Fibroblast of lung (primary cell): ENCODE results near the gene LHX5. TPM values are rescaled to one million over a fixed set of nuclear protein-coding genes. Genes with fewer than 3 reads are reported as not detected.

ENCODE experiments used
- DNase-seq, 2 donors: peaks; one replicate each; pipeline versions ENCODE4 v3.0.0 to v3.0.0-alpha.2; 2010; ENCODE audit warnings: low read depth in 2 of 2
- H2AFZ ChIP-seq: 2 replicates; pipeline ENCODE4 v1.5.1; 2012; ENCODE audit warnings: low read length, control low read depth, inconsistent platforms
- H3K27ac ChIP-seq: 2 replicates; pipeline ENCODE4 v1.5.1; 2011; ENCODE audit warnings: low read length, control low read depth; ENCODE audit not compliant: insufficient read depth
- H3K27me3 ChIP-seq: 2 replicates; pipeline ENCODE4 v1.5.1; 2011; ENCODE audit warnings: mild to moderate bottlenecking, low read length; ENCODE audit not compliant: control insufficient read depth, insufficient read depth
- H3K36me3 ChIP-seq: 2 replicates; pipeline ENCODE4 v1.5.1; 2011; ENCODE audit warnings: low read length; ENCODE audit not compliant: control insufficient read depth, insufficient read depth
- H3K4me1 ChIP-seq: 2 replicates; pipeline ENCODE4 v1.5.1; 2011; ENCODE audit warnings: low read length; ENCODE audit not compliant: control insufficient read depth, insufficient read depth; ENCODE audit errors: extremely low read depth
- H3K4me2 ChIP-seq: 2 replicates; pipeline ENCODE4 v1.5.1; 2011; ENCODE audit warnings: low read length, control low read depth; ENCODE audit not compliant: insufficient read depth; ENCODE audit errors: extremely low read depth
- H3K4me3 ChIP-seq, 4 experiments: fragments of 200-600 bp in 1 of 4; sonication (generic) in 1 of 4; replicated peaks in 1 of 4; 2 replicates each; pipeline ENCODE4 v1.5.1; 2011 to 2016; ENCODE audit warnings: low read length in 4 of 4, low read depth in 3 of 4, mild to moderate bottlenecking in 3 of 4, control low read depth in 2 of 4, inconsistent platforms in 1 of 4, mixed read lengths in 1 of 4; ENCODE audit not compliant: insufficient read depth in 1 of 4; ENCODE audit errors: control extremely low read depth in 1 of 4
- H3K79me2 ChIP-seq: 2 replicates; pipeline ENCODE4 v1.5.1; 2012; ENCODE audit warnings: mild to moderate bottlenecking, low read length, inconsistent platforms; ENCODE audit not compliant: control insufficient read depth, insufficient read depth
- H3K9ac ChIP-seq: 2 replicates; pipeline ENCODE4 v1.5.1; 2011; ENCODE audit warnings: mild to moderate bottlenecking, low read length, control low read depth; ENCODE audit not compliant: insufficient read depth
- H3K9me3 ChIP-seq: 2 replicates; pipeline ENCODE4 v1.5.1; 2012; ENCODE audit warnings: low read depth, low read length; ENCODE audit not compliant: control insufficient read depth, insufficient read depth
- H4K20me1 ChIP-seq: 2 replicates; pipeline ENCODE4 v1.5.1; 2011; ENCODE audit warnings: low read length; ENCODE audit not compliant: control insufficient read depth, insufficient read depth; ENCODE audit errors: extremely low read depth
- CTCF ChIP-seq, 2 donors: IDR thresholded peaks in 1 of 2; conservative IDR thresholded peaks in 1 of 2; 1 replicate in 1 of 2; 2 replicates in 1 of 2; pipeline ENCODE4 v1.5.1; 2011 to 2012; ENCODE audit warnings: low read length in 2 of 2, control low read depth in 1 of 2, inconsistent platforms in 1 of 2, low read depth in 1 of 2, mild to moderate bottlenecking in 1 of 2
- EZH2 ChIP-seq: IDR thresholded peaks from 2 replicates; pipeline ENCODE4 v1.5.1; 2012; ENCODE audit warnings: low read length, control low read depth, mild to moderate bottlenecking; ENCODE audit errors: missing control alignments
- polyA plus RNA-seq, 2 donors: library from polyadenylated mRNA; depleted of rRNA in 1 of 2; stranded (reverse) in 1 of 2; unstranded in 1 of 2; fragments of >200 nt; gene quantifications; 2 replicates each; pipeline ENCODE4 v1.2.1, GENCODE V29; 2011 to 2012; ENCODE audit warnings: missing spikeins in 1 of 2
- total RNA-seq: library from RNA; depleted of rRNA; stranded (reverse); fragments of >200 nt; gene quantifications from 2 replicates; pipeline ENCODE4 v1.2.1, GENCODE V29; 2014

LHX5 gene
- total and polyA plus RNA-seq, 2 donors (not counting 1 experiment from before 2014, with no cell fraction given), result not detected

- no peak overlapping the region for H2AFZ ChIP-seq
- no peaks in the 10 kb centered on the region for H3K4me1 ChIP-seq
- H3K27ac ChIP-seq, result no peak overlapping the region
- H3K79me2 ChIP-seq, result no peaks in the 10 kb centered on the region
- no peak overlapping the region for H3K4me2 ChIP-seq
- no peaks in the 10 kb centered on the region for H3K9me3 ChIP-seq
- no peak overlapping the region for H3K9ac ChIP-seq
- peaks cover 91% of the 10 kb centered on the region for H3K27me3 ChIP-seq
- peak; percentile 60 for TF ChIP-seq EZH2
- TF ChIP-seq CTCF (conservative IDR thresholded peaks at IDR 0.05 in 1 of 2, IDR thresholded peaks at IDR 0.05 in 1 of 2; ENCODE audit: low read depth in 1 of 2, low read length in 2 of 2), result no peak
- no peaks in the 10 kb centered on the region for H4K20me1 ChIP-seq
- H3K4me3 ChIP-seq, result no peak overlapping the region
- H3K36me3 ChIP-seq, result no peaks in the 10 kb centered on the region
- no peak for DNase-seq
Measured at GRCh38 chr12:113468365-113469223, 3.1 kb downstream of the LHX5 start.

DNA sequence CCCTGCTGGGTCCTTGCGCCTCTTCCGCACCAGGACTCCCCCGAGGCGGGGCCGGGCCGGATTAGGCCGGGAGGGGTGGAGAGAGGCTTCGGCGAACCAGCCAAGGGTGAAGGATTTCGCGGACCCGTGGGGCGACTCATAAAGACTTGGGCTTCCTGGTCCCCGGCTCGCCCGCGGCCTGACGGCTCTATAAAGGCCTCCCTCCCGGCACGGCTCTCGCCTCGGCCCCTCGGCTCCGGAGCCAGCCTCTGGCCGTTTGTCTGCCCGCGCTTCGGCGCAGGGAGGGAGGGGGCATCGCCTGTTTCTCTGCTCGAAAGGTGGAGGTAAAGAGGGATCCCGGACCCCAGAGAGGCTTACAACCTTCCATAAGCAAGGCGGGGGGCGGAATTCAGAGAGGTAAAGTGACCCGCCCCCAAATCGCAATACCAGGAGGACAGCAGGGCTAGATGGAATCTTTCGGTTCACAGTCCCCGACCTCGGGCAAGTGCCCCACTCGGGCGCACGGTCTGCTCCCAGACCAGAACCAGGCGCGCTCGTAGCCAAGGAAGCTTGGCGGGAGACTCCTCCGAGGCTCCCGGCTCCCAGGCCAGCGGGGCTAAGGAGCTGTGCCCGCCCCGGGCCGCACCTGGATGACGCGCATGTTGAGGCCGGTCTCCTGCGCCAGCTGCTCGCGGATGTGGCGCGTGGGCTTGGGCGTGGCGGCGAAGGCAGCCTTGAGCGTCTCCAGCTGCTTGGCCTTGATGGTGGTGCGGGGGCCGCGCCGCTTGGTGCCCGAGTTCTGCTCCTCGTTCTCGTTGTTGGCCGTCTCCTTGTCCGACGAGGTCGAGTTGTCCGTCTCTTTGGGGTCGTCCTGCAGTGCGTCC, 3.9 kb downstream of the LHX5 start:
- H4K20me1 ChIP-seq, result no peaks in the 10 kb centered on the region
- no peak overlapping the region for H3K27ac ChIP-seq
- H3K27me3 ChIP-seq, result peaks cover 87% of the 10 kb centered on the region
- no peaks in the 10 kb centered on the region for H3K9me3 ChIP-seq
- H3K4me3 ChIP-seq, result peak overlapping the region in 2 of 4 experiments; percentile 34 to 47
- no peaks in the 10 kb centered on the region for H3K79me2 ChIP-seq
- H3K4me2 ChIP-seq, result no peak overlapping the region
- H3K36me3 ChIP-seq, result no peaks in the 10 kb centered on the region
- no peaks in the 10 kb centered on the region for H3K4me1 ChIP-seq
- no peak overlapping the region for H2AFZ ChIP-seq
- TF ChIP-seq EZH2, result peak; percentile 99
- no peak for TF ChIP-seq CTCF (conservative IDR thresholded peaks at IDR 0.05 in 1 of 2, IDR thresholded peaks at IDR 0.05 in 1 of 2; ENCODE audit: low read depth in 1 of 2, low read length in 2 of 2)
- no peak for DNase-seq
- H3K9ac ChIP-seq, result no peak overlapping the region

GRCh38 chr12:113467142-113467501, 4.5 kb downstream of the LHX5 start:
- H3K4me2 ChIP-seq, result peak overlapping the region; percentile 13
- peaks cover 83% of the 10 kb centered on the region for H3K27me3 ChIP-seq
- H3K4me3 ChIP-seq, result peak overlapping the region in 2 of 4 experiments; percentile 34 to 47
- H3K36me3 ChIP-seq, result no peaks in the 10 kb centered on the region
- DNase-seq, result no peak
- H3K4me1 ChIP-seq, result no peaks in the 10 kb centered on the region
- no peak overlapping the region for H3K27ac ChIP-seq
- H4K20me1 ChIP-seq, result no peaks in the 10 kb centered on the region
- no peaks in the 10 kb centered on the region for H3K9me3 ChIP-seq
- TF ChIP-seq EZH2 (peak; percentile 21), CTCF (conservative IDR thresholded peaks at IDR 0.05 in 1 of 2, IDR thresholded peaks at IDR 0.05 in 1 of 2; ENCODE audit: low read depth in 1 of 2, low read length in 2 of 2) (no peak)
- no peak overlapping the region for H2AFZ ChIP-seq
- no peak overlapping the region for H3K9ac ChIP-seq
- no peaks in the 10 kb centered on the region for H3K79me2 ChIP-seq
